Thymus (tissue), 11 donors: Measurements from ENCODE around the gene SLC39A13. TPM values are rescaled to one million over a fixed set of nuclear protein-coding genes. Genes with fewer than 3 reads are reported as not detected.
A peak's percentile ranks its signal among the peaks of the same experiment; 100 is the strongest.

Source experiments
- DNase-seq, 9 donors: peaks; one replicate each; pipeline ENCODE4 v3.0.0-alpha.2; 2013; ENCODE audit warnings: low spot score in 9 of 9, low read depth in 6 of 9, missing footprints in 1 of 9
- H3K27ac ChIP-seq, 2 donors: one replicate each; pipeline ENCODE4 v1.5.1; 2013; ENCODE audit warnings: control low read depth in 1 of 2, low read depth in 1 of 2, low read length in 1 of 2, mild to moderate bottlenecking in 1 of 2, moderate library complexity in 1 of 2
- H3K27me3 ChIP-seq, 2 donors: one replicate each; pipeline ENCODE4 v1.5.1; 2013; ENCODE audit warnings: low read length in 1 of 2; ENCODE audit not compliant: control insufficient read depth in 2 of 2, insufficient read depth in 1 of 2
- H3K36me3 ChIP-seq, 2 donors: one replicate each; pipeline ENCODE4 v1.5.1; 2013; ENCODE audit warnings: low read length in 1 of 2, mild to moderate bottlenecking in 1 of 2, moderate library complexity in 1 of 2; ENCODE audit not compliant: control insufficient read depth in 2 of 2, insufficient read depth in 2 of 2
- H3K4me1 ChIP-seq, 2 donors: one replicate each; pipeline ENCODE4 v1.5.1; 2013; ENCODE audit warnings: low read length in 2 of 2; ENCODE audit not compliant: control insufficient read depth in 2 of 2, insufficient read depth in 2 of 2
- H3K4me3 ChIP-seq, 2 donors: one replicate each; pipeline ENCODE4 v1.5.1; 2013; ENCODE audit warnings: low read length in 2 of 2, control low read depth in 1 of 2, mild to moderate bottlenecking in 1 of 2
- H3K9me3 ChIP-seq, 2 donors: one replicate each; pipeline ENCODE4 v1.5.1; 2013; ENCODE audit warnings: low read length in 1 of 2, mild to moderate bottlenecking in 1 of 2; ENCODE audit not compliant: control insufficient read depth in 2 of 2, insufficient read depth in 1 of 2
- WGBS: extraction: QIAGEN DNeasy Blood & Tissue Kit; methylation state at CpG from one replicate; pipeline ENCODE4 v1.1.7; 2013; 5-methylcytosine and 5-hydroxymethylcytosine counted together
- polyA plus RNA-seq: library from polyadenylated mRNA; stranded (reverse); fragments of 200-250 nt; gene quantifications from one replicate; pipeline ENCODE4 v1.2.3, GENCODE V29; 2013
- total RNA-seq: library from RNA; stranded (reverse); fragments of 120-200 nt; gene quantifications from one replicate; pipeline ENCODE4 v1.2.4, GENCODE V29; 2013
- donor health status: healthy.

The SLC39A13 gene
- total and polyA plus RNA-seq, 2 donors = 15.0 to 37.1 TPM

DNA sequence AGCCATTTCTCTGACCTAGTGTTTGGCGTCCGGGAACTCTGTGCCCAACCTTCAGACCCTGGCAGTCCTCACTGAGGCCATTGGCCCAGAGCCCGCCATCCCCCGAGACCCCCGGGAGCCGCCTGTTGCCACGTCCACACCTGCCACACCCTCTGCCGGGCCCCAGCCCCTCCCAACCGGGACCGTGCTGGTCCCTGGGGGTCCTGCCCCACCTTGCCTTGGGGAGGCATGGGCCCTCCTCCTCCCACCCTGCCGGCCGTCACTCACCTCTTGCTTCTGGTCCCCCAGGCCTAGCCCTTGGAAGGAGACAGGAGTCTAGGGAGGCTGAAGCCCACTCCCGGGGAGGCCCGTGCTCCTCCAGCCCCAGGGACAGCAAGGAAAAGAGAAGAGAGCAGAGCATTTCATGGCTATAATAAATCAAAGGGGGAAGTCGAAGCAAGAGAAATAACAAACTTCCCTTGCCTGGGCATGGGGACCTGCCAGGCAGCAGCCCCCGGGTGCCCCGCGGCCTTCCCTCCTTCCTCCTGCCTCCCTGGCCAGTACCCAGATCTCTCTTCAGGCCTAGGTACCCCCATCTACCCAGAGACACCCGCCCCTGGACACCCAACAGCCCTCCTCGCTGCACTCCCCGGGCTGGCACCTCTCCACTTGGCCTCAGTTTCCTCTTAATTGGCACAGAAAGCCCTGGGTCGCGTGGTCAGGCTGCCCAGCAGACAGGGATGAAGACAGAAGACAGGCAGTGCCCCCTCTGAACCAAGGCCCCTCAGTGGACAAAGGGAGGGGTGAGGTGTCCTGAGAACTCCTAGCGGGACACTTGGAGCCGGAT lies 13.0 kb upstream of the SLC39A13 start:
- H3K4me1 ChIP-seq = peaks cover 20 to 41% of the 10 kb centered on the region in 2 donors
- DNase-seq = no peak
- H3K4me3 ChIP-seq = peak overlapping the region in 1 of 2 donors; percentile 25

DNA sequence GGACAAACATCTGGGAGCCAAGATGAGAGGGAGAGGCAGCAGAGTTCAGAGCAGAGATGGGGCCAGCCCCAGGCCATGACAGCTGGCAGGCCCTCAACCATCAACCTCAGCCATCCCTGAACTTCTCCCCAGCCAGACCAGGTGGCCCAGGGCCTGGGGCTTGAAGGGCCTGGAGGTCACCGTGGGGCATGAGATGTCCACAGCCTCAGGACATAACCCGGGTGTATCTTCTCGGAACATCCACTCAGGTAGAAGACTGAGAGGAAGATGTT lies 12.4 kb upstream of the SLC39A13 start:
- DNase-seq = no peak
- Histone ChIP-seq H3K9me3 (no peaks in the 10 kb centered on the region), H3K4me3 (no peak overlapping the region), H3K27me3 (no peaks in the 10 kb centered on the region), H3K36me3 (no peaks in the 10 kb centered on the region), H3K4me1 (peaks cover 25 to 45% of the 10 kb centered on the region in 2 donors), H3K27ac (no peak overlapping the region)
- WGBS = 98% methylated on average over 3 of the region's 3 CpGs

More for the DNA sequence above, 13.0 kb upstream of the SLC39A13 start:
- no peaks in the 10 kb centered on the region for H3K9me3 ChIP-seq
- WGBS = 65% methylated on average over 25 of the region's 25 CpGs
- H3K27me3 ChIP-seq = no peaks in the 10 kb centered on the region
- peak overlapping the region; percentile 83 to 85 for H3K27ac ChIP-seq
- H3K36me3 ChIP-seq = no peaks in the 10 kb centered on the region

DNA sequence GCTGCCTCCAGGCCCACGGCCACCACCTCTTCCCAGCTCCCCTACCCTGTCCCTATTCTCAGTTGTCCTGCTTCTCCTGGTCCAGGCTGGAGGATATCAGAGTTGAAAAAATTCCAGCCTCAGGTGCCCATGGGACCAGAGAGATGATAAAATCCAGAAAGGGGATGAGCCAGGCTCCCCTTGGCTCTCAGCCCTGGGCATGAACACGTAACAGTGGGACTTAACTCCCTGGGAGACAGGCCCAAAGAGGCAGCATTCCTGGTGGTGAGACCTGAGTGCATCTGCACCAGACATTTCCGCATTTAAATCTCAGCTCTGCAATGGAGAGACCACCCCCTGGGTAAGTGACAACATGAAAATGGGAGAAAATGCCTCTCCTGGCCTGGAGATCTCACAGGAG lies 10.4 kb upstream of the SLC39A13 start:
- WGBS = 95% methylated on average over 3 of the region's 3 CpGs

DNA sequence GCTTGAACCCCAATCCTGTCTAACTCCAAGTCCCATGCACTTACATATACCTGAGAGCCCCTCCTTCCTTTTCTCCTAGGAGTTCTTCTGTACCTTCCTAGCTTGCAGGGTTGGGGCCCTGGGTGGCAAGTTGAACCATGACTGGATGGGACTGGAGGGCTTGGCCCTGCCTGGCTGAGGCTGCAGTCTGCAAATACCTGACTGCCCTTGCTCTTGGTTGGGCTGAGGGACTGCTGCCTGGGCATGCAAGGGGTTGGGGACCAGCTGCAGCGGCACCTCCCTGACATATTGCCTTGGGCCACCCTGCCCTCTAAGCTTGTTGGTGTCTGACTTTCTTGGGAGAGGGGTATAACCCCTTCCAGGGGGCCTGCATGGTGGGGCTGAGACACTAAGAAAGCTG lies 9.8 kb upstream of the SLC39A13 start:
- Histone ChIP-seq H3K4me3 (no peak overlapping the region), H3K27me3 (no peaks in the 10 kb centered on the region), H3K4me1 (peaks cover 25 to 42% of the 10 kb centered on the region in 2 donors), H3K36me3 (no peaks in the 10 kb centered on the region), H3K27ac (no peak overlapping the region), H3K9me3 (no peaks in the 10 kb centered on the region)
- 97% methylated on average over 1 of the region's 1 CpG for WGBS
- DNase-seq = no peak

More for the DNA sequence above, 10.4 kb upstream of the SLC39A13 start:
- Histone ChIP-seq H3K9me3 (no peaks in the 10 kb centered on the region), H3K27ac (no peak overlapping the region), H3K27me3 (no peaks in the 10 kb centered on the region), H3K4me3 (no peak overlapping the region), H3K36me3 (no peaks in the 10 kb centered on the region), H3K4me1 (peaks cover 25 to 47% of the 10 kb centered on the region in 2 donors)
- no peak for DNase-seq

DNA sequence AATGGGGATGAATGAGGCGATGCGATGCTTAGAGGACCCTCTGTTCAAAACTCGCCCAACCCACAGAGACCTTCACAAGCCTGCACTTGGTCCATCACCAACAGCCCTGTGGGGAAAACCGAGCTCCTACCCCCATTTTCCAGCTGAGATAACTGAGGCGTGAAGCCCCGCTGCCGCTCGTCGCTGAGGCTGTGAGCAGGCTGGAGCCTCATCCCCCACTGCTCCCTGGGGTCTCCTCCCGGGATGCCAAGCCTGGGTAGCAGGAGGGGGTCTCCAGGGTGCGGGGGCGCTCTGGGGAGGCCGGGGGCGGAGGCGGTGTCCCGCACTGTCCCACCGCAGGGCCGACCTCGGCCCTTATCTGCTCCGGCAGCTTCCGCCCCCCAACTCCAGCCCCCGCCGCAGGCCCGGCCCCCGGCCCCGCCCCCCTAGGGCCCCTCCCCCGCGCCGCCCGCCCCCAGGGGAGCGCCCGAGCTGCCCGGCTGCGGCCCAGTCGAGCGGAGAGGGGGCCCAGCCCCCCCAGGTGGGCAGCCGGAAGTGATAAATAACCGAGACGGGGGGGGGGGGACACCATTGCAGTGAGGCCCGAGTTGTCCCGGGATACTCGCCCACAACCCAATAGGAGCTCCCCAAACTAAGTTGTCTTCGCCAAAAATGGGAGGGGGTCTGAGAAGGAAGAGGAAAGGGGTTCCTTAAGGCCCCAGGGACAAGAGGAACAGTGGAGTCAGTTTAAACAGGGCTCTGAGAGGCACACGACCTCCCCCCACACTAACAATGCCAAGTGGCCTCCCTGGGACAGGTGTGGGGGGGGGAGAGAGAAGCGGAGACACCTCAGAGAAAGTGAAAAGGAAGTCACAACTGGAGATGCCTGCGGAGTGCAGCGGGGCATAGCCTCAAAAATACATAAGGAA lies 8.3 kb upstream of the SLC39A13 start:
- peak in 5 of 9 donors; percentile 33 to 70 (median 39) for DNase-seq
- WGBS = 7% methylated on average over 46 of the region's 47 CpGs
- peak overlapping the region; percentile 89 to 90 for H3K27ac ChIP-seq

DNA sequence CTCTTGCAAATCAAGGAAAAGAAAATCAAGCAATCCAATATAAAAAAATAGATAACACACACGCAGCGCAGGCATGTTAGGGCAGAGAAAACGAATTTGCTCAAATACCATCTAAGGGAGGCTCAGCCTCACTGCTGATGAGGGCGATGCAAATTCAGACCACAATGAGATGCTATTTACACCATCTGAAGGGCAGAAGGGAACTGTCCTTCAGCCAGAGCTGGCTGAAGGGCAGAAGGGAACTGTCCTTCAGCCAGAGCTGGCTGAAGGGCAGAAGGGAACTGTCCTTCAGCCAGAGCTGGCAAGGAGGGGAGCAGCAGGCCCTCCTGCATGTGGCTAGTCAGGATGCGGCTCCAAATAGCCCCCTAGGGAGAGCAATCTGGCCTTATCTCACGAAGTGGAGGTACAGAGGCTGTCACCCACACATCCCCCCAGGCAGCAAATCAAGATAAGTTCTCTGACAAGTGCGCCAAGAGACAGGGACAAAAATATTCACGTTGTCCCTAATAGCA lies 7.6 kb upstream of the SLC39A13 start:
- Histone ChIP-seq H3K9me3 (no peaks in the 10 kb centered on the region), H3K27me3 (no peaks in the 10 kb centered on the region), H3K36me3 (no peaks in the 10 kb centered on the region), H3K27ac (peak overlapping the region; percentile 89 to 90), H3K4me3 (peak overlapping the region in 1 of 2 donors; percentile 59), H3K4me1 (peaks cover 12 to 19% of the 10 kb centered on the region in 2 donors)
- WGBS = 46% methylated on average over 8 of the region's 8 CpGs
- DNase-seq = no peak

More for the DNA sequence above, 8.3 kb upstream of the SLC39A13 start:
- H3K27me3 ChIP-seq = no peaks in the 10 kb centered on the region
- no peaks in the 10 kb centered on the region for H3K36me3 ChIP-seq
- peaks cover 15 to 26% of the 10 kb centered on the region in 2 donors for H3K4me1 ChIP-seq
- H3K9me3 ChIP-seq = no peaks in the 10 kb centered on the region
- H3K4me3 ChIP-seq = peak overlapping the region; percentile 59 to 61

DNA sequence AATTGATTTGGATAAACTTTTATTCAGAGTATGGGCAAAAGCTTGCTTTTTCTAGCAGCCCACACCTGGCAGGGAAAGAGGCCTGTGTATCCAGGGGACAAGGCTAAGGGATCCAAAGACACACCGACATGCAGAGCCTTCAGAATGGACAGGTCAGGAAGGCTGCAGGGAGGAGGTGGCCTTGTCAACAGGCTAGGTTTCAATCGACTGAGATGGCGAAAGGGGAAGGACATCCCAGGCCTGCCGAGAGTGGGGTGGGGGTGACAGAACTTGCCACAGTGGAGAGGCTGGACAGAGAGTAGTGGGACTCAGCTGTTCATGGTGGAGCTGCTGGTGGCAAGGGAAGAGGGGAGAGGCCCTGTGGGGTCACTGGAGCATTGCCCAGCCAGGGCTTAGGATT lies 5.3 kb upstream of the SLC39A13 start:
- 91% methylated on average over 4 of the region's 4 CpGs for WGBS
- H3K27ac ChIP-seq = no peak overlapping the region
- H3K4me1 ChIP-seq = peaks cover 17 to 28% of the 10 kb centered on the region in 2 donors
- no peak overlapping the region for H3K4me3 ChIP-seq
- DNase-seq = no peak
- H3K9me3 ChIP-seq = no peaks in the 10 kb centered on the region
- no peaks in the 10 kb centered on the region for H3K27me3 ChIP-seq
- no peaks in the 10 kb centered on the region for H3K36me3 ChIP-seq

DNA sequence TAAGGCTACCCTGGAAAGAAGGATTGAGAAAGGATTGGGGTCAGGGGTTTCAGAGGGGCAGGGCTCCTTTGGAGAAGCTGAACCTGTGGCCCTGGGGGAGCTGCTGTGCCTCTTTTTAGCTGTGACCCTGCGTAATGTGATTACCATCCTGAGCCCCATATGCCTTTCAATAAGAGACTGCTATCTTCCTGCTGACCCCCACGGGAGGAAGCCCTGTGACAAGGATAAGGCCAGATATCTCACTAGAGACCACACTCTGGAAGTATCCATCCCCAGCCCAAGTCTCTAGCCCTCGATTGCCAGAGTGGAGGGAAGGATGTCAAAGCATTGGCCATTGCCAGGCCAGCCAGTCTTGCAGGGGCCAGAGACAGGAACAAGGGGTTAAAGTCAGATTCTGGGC lies 4.8 kb upstream of the SLC39A13 start:
- H3K4me1 ChIP-seq = peaks cover 17 to 28% of the 10 kb centered on the region in 2 donors
- WGBS = 91% methylated on average over 3 of the region's 3 CpGs
- no peaks in the 10 kb centered on the region for H3K36me3 ChIP-seq
- no peak for DNase-seq
- H3K27ac ChIP-seq = no peak overlapping the region
- H3K9me3 ChIP-seq = no peaks in the 10 kb centered on the region
- H3K4me3 ChIP-seq = no peak overlapping the region
- no peaks in the 10 kb centered on the region for H3K27me3 ChIP-seq
